Measurements from ENCODE around the gene AHRR.
"Not testable (repeated sequence)": the region's sequence is repeated elsewhere in the genome, so short reads cannot be mapped to it uniquely, and the experiment has no call there.

AHRR gene

DNA sequence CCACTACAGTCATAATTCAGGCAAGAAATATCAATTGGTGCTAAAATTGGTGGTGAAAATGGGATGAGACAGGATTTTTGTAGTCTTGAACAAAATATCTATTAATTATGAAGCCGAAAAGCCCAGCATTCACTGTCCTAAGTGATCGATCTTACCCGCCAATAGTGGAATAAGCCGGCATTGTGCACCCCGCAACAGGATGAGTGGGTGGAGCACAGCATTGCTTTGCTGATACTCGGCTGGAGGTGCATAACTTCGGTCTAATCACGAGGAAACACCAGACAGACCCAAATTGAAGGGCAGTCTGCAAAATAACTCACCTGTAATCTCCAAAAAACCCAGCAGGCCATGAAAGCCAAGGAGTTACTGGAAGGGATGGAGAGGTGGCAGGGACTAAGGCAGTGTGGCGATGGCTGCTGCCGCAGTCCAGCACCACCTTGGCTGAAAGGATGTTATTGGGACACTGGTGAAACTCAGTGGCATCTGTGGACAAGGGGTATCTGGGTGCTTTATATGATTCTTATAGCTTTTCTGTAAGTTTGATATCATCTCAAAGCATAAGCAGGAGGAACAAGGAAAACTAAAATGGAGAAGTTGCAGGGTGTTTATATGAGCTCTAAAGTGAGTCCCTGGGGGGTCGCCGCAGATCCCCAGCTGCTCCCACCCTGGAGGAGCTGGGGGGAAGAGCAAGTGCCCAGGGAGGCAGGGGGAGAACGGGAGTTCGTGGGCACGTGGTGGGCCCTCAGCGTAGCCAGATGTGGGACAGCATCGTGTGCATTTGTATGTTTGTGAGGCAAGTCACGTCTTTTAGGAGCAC is 45.2 kb downstream of the AHRR start:
- TF ChIP-seq, protein P1, sequence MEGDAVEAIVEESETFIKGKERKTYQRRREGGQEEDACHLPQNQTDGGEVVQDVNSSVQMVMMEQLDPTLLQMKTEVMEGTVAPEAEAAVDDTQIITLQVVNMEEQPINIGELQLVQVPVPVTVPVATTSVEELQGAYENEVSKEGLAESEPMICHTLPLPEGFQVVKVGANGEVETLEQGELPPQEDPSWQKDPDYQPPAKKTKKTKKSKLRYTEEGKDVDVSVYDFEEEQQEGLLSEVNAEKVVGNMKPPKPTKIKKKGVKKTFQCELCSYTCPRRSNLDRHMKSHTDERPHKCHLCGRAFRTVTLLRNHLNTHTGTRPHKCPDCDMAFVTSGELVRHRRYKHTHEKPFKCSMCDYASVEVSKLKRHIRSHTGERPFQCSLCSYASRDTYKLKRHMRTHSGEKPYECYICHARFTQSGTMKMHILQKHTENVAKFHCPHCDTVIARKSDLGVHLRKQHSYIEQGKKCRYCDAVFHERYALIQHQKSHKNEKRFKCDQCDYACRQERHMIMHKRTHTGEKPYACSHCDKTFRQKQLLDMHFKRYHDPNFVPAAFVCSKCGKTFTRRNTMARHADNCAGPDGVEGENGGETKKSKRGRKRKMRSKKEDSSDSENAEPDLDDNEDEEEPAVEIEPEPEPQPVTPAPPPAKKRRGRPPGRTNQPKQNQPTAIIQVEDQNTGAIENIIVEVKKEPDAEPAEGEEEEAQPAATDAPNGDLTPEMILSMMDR (IDR thresholded peaks at IDR 0.05; ENCODE audit: low read depth, low read length, missing control alignments): no peak
- no peak for DNase-seq (ENCODE audit: low read depth)
- H3K4me3 ChIP-seq (ENCODE audit: low read depth, low read length): no peak overlapping the region
- in situ Hi-C loops (cut with HindIII; ENCODE audit: low sequenced_read_pairs): no loop called here

DNA sequence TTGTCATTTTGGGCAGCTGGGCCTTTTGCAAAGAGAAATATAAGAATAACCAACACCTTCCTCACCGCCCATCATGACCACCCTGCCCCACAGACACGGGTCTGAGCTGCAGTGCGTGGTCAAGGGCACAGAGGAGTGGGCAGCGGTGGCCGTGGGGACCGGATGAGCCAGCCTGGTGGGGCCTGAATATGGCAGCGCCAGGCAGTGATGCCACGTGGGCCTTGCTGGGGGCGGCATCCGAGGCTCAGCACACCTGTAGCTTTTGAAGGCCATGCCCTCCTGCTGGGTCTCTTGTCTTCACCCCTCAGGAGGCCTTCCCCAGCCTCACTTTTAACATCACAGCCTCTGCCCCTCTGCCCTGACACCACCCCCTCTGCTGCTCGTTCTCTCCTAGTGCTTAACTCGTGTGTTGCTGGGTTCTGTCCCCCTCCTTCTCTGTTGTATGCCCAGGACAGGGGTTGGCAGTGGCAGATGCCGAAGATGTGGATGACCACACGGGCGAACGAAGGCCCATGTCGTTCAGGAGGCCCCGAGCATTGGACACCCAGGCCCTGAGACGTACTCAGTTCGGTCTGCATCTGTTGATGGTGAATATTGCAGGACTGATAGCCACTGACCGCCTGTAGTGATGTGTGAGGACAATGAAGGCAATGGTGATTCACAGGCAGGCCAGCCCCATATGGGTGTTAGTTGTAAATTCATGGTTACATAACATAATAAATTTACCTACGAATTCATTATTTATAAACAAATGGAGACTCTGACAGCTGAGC is 46.0 kb downstream of the AHRR start:
- TF ChIP-seq, protein P1 (IDR thresholded peaks at IDR 0.05; ENCODE audit: low read depth, low read length, missing control alignments): no peak
- no peak overlapping the region for H3K4me3 ChIP-seq (ENCODE audit: low read depth, low read length)
- no peak for DNase-seq (ENCODE audit: low read depth)
- in situ Hi-C loops (cut with HindIII; ENCODE audit: low sequenced_read_pairs): no loop called here

DNA sequence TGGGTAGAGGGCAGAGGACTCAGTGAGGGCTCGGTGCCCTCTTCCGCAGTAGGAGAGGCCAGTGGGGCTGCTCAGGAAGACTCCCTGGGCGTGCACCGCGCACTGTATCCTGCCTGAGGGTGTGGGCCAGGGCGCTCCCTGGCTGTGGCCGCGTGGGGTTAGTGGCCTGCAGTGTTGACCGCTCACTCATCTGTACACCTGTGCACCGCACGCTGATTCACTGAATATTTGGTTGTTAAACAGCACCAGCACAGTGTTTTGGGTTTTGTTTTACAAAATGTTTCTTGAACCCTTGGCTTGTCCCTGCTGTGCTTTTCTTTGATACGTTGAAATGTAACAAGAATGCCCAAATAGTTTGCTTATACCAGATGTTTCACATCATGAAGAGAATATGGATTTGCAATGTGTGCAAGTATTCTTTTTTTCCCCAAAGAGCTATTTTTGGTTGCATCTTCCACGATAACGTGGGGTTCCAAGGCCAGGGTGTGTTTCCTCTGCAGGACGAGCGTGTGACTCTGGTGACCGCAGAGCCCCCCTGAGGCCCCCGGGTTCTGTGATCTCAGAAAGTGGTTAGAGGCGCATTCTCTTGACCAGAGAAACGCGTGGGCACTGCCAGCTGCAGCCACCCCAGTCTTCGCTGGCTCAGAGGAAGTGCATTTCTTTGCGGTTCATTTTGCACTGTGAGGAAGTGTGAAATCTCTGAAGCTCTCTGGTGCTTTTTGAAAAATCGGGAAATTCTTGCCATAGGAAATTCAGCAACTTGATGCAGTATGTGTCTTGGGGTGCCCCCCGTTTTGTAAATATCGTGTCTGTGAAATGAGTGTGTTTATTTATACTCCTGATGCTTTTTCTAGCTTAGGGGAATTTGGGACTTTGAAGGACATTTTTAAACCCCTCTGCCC is 46.9 kb downstream of the AHRR start:
- TF ChIP-seq, protein P1 (IDR thresholded peaks at IDR 0.05; ENCODE audit: low read depth, low read length, missing control alignments): no peak
- no peak overlapping the region for H3K4me3 ChIP-seq (ENCODE audit: low read depth, low read length)
- no peak for DNase-seq (ENCODE audit: low read depth)
- in situ Hi-C loops (cut with HindIII; ENCODE audit: low sequenced_read_pairs): no loop called here

DNA sequence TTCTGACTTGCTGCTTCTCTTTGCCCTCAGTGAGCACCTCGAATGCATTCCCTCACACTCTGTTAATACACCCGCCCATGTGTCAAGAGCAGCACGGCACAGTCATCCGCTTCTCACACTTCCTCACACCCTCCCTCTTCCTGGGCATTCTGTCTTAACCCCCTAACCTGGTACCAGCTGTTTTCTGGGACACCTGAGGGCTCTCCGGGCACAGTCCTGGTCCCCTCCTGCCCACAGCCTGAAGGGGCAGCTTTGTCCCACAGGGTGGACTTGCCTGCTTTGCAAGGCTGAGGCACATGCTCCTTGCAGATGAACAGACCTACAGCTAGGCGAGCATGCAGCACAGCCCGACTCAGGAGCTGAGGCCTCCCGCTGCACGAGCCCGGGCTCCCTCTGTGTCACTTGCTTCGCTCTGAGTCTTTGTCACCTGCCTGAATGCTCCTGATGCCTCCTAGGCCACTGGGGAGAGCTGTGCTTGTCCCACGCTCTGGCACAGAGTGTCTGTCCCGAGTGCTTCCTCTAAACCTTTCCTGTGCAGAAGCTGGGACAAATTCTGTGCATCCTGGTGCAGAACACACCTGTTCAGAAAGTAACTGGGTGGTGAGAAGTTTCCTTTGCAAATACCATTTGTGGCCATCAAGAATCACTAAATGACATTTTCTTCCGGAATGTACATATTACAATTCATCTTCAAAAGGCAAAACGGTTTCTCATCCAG is 47.8 kb downstream of the AHRR start:
- in situ Hi-C loops (cut with HindIII; ENCODE audit: low sequenced_read_pairs): no loop called here
- no peak for DNase-seq (ENCODE audit: low read depth)
- TF ChIP-seq, protein P1 (IDR thresholded peaks at IDR 0.05; ENCODE audit: low read depth, low read length, missing control alignments): no peak
- no peak overlapping the region for H3K4me3 ChIP-seq (ENCODE audit: low read depth, low read length)

DNA sequence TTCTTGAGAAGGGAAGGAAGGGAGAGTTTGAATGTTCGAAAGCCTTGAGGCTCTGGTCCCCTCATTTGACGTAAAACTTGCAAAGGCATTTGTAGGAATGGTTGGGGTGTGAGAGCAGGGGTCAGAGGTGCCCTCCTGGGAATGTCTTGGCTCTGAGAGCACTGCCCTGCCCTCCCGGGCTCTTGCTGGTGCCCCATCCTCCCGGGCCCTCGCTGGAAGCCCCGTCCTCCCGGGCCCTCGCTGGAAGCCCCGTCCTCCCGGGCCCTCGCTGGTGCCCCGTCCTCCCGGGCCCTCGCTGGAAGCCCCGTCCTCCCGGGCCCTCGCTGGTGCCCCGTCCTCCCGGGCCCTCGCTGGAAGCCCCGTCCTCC is 48.3 kb downstream of the AHRR start:
- H3K4me3 ChIP-seq (ENCODE audit: low read depth, low read length); DNase-seq (ENCODE audit: low read depth); in situ Hi-C loops (cut with HindIII; ENCODE audit: low sequenced_read_pairs): not testable (repeated sequence)

DNA sequence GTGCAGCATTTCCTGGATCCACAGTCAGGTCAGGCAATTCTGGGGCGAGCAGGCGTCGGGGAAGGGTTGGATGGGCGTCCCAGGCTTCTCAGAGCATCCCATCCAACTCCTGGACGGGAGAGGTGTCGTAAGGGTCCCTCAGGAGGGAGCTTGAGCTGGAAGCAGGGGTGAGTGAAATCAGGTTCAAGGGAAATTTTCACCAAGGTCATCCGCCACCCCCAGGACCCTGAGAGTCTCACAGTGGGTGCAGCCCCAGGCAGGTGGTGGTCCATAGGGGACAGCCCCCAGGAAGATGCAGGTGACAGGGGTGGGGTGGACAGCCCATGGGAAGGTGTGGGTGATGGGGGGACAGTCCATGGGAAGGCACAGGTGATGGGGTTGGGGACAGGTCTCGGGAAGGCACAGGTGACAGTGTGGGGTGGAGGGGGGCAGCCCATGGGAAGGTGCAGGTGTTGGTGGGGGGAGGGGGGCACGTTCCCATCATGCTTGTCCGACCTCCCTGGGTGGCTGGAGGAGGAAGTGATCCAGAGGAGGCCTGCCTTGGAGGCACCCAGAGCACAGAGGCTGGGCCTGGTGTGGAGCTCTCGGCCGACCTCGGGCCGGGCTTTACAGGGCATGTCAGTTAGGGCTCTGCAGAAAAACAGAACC is 48.9 kb downstream of the AHRR start:
- DNase-seq (ENCODE audit: low read depth): no peak
- H3K4me3 ChIP-seq (ENCODE audit: low read depth, low read length): no peak overlapping the region
- TF ChIP-seq, protein P1 (IDR thresholded peaks at IDR 0.05; ENCODE audit: low read depth, low read length, missing control alignments): no peak
- in situ Hi-C loops (cut with HindIII; ENCODE audit: low sequenced_read_pairs): no loop called here
